SJCRH30 (cell line): ENCODE measurements around the gene BMPER. TPM values are rescaled to one million over a fixed set of nuclear protein-coding genes. Genes with fewer than 3 reads are reported as not detected.

Experiments used
- DNase-seq, 2 experiments: peaks; one replicate each; pipeline ENCODE4 v3.0.0-alpha.2; 2015 to 2020
- H3K27ac ChIP-seq: fragments of 250-450 bp; sonication (Bioruptor Pico); 2 replicates; pipeline ENCODE4 v1.5.1; 2020; ENCODE audit warnings: mild to moderate bottlenecking, moderate library complexity
- H3K27me3 ChIP-seq: fragments of 250-450 bp; sonication (Bioruptor Pico); 2 replicates; pipeline ENCODE4 v1.5.1; 2020; ENCODE audit warnings: mild to moderate bottlenecking, moderate library complexity
- H3K36me3 ChIP-seq: fragments of 250-450 bp; sonication (Bioruptor Pico); 2 replicates; pipeline ENCODE4 v1.5.1; 2020; ENCODE audit warnings: mild to moderate bottlenecking, moderate library complexity
- H3K4me1 ChIP-seq: fragments of 250-450 bp; sonication (Bioruptor Pico); 2 replicates; pipeline ENCODE4 v1.5.1; 2020; ENCODE audit warnings: mild to moderate bottlenecking, moderate library complexity
- H3K4me3 ChIP-seq: fragments of 250-450 bp; sonication (Bioruptor Pico); 2 replicates; pipeline ENCODE4 v1.5.1; 2020; ENCODE audit warnings: mild to moderate bottlenecking, moderate library complexity
- H3K9me3 ChIP-seq: fragments of 250-450 bp; sonication (Bioruptor Pico); replicated peaks from 2 replicates; pipeline ENCODE4 v1.5.1; 2020; ENCODE audit warnings: mild to moderate bottlenecking, moderate library complexity
- total RNA-seq: library from RNA; depleted of rRNA; stranded (reverse); fragments of >200 nt; shearing (Covaris generic); gene quantifications from 2 replicates; pipeline ENCODE4 v1.2.3, GENCODE V29; 2014

The BMPER gene
- total RNA-seq, 1 experiment from 2014 or later = 0.47 TPM

- H3K36me3 ChIP-seq = no peaks in the 10 kb centered on the region
- no peak overlapping the region for H3K4me3 ChIP-seq
- peaks cover 9% of the 10 kb centered on the region; the same call in 1 of the 2 replicates for H3K27me3 ChIP-seq
- no peaks in the 10 kb centered on the region for H3K9me3 ChIP-seq
- no peaks in the 10 kb centered on the region for H3K4me1 ChIP-seq
- no peak overlapping the region for H3K27ac ChIP-seq
- no peak for DNase-seq
These were observed 279.1 kb downstream of the BMPER start for GRCh38 chr7:34184466-34184865.

GRCh38 chr7:34187798-34188307, 282.5 kb downstream of the BMPER start:
- Histone ChIP-seq H3K36me3 (no peaks in the 10 kb centered on the region), H3K4me3 (no peak overlapping the region), H3K4me1 (no peaks in the 10 kb centered on the region), H3K27me3 (peaks cover 3% of the 10 kb centered on the region; the same call in 1 of the 2 replicates), H3K9me3 (no peaks in the 10 kb centered on the region), H3K27ac (no peak overlapping the region)
- DNase-seq = no peak

DNA sequence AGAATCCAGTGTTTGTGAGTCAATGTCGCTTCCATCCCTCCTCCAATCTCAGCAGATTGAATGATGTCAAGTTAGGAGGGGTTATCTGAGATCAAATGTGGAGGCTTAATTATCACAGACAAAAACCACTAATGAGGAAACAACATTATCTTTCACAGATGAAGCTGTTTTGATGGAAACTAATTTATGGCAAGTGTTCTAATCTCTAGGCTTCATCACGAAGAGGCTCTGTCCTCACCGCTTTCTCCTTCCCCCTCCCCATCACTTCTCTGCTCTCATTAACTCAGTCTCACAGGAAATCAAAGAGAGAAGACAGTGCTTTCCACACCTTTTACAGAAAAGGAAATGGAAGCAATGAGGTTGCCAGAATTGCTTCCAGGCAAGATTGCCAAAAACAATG, 283.7 kb downstream of the BMPER start:
- Histone ChIP-seq H3K36me3 (no peaks in the 10 kb centered on the region), H3K4me3 (no peak overlapping the region), H3K27ac (no peak overlapping the region), H3K9me3 (no peaks in the 10 kb centered on the region), H3K4me1 (no peaks in the 10 kb centered on the region), H3K27me3 (peaks cover 3% of the 10 kb centered on the region; the same call in 1 of the 2 replicates)
- DNase-seq = no peak

- DNase-seq = no peak
- no peaks in the 10 kb centered on the region for H3K9me3 ChIP-seq
- H3K4me1 ChIP-seq = no peaks in the 10 kb centered on the region
- no peak overlapping the region for H3K4me3 ChIP-seq
- no peaks in the 10 kb centered on the region for H3K36me3 ChIP-seq
- H3K27ac ChIP-seq = no peak overlapping the region
- H3K27me3 ChIP-seq = peaks cover 3% of the 10 kb centered on the region; the same call in 1 of the 2 replicates
These were observed 285.0 kb downstream of the BMPER start for GRCh38 chr7:34190299-34190698.

GRCh38 chr7:34191162-34191561, 285.8 kb downstream of the BMPER start:
- no peaks in the 10 kb centered on the region for H3K9me3 ChIP-seq
- no peak overlapping the region for H3K27ac ChIP-seq
- H3K27me3 ChIP-seq = 0 out of 2 replicates have a peak, but pooled peaks cover 4% of the 10 kb centered on the region
- no peaks in the 10 kb centered on the region for H3K4me1 ChIP-seq
- no peak for DNase-seq
- no peaks in the 10 kb centered on the region for H3K36me3 ChIP-seq
- no peak overlapping the region for H3K4me3 ChIP-seq

DNA sequence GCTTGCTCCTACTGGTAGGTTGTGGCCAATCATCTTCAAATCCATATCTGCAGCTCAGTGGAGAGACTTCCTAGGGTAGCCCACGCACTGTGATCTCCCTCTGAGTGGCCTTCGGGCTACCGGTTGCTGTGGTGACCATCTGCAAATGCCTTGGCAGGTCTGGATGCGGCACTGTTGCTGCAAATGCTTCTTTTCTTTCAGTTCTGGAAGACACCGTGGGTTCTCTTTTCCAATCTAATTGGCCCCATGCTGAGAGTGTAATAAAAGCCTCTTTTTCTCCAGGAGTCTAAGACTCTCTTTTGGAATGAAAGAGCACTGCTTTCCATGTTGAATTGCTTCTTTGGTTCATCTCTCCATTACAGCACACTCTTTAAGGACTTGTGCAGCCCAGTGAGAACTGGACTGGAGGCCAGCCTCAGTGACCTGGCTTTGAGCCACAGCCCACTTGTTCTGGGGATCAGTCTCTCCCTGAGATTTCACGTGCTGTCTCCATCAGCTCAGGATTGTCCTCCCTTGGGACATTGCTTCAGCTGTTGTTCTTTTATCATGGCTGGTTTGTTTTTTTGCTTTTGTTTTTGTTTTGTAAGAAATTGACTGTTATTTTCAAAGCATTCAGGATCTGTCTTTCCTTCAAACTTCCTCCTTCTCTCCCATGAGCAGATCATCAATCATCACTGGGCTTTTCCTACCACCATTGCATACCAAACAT, 286.6 kb downstream of the BMPER start:
- no peaks in the 10 kb centered on the region for H3K9me3 ChIP-seq
- DNase-seq = no peak
- H3K27ac ChIP-seq = no peak overlapping the region
- H3K36me3 ChIP-seq = no peaks in the 10 kb centered on the region
- no peaks in the 10 kb centered on the region for H3K4me1 ChIP-seq
- H3K4me3 ChIP-seq = no peak overlapping the region
- 0 out of 2 replicates have a peak, but pooled peaks cover 4% of the 10 kb centered on the region for H3K27me3 ChIP-seq

DNA sequence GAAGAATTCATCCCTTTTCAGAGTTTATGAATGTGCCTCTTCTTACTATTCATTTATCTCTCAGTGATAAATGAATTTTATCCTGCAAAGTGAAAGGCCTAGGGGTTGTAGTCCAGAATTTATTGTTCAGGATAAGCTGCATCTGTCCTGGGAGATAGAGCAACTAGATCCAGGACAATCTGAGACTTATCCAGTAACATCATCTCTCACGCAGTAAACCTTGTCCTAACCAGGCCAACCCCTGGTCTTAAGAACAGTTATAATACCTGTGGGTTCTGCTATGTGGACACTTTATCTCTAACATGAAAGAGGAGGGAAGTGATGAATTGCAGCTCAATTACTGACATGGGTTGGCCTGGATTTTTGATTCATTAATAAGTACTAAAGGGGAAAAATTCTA, 287.6 kb downstream of the BMPER start:
- Histone ChIP-seq H3K4me1 (no peaks in the 10 kb centered on the region), H3K27me3 (0 out of 2 replicates have a peak, but pooled peaks cover 4% of the 10 kb centered on the region), H3K9me3 (no peaks in the 10 kb centered on the region), H3K27ac (no peak overlapping the region), H3K4me3 (no peak overlapping the region), H3K36me3 (no peaks in the 10 kb centered on the region)
- no peak for DNase-seq

- no peak overlapping the region for H3K27ac ChIP-seq
- H3K27me3 ChIP-seq = 0 out of 2 replicates have a peak, but pooled peaks cover 4% of the 10 kb centered on the region
- H3K4me3 ChIP-seq = no peak overlapping the region
- no peaks in the 10 kb centered on the region for H3K36me3 ChIP-seq
- H3K9me3 ChIP-seq = no peaks in the 10 kb centered on the region
- H3K4me1 ChIP-seq = no peaks in the 10 kb centered on the region
- no peak for DNase-seq
These were observed 292.9 kb downstream of the BMPER start for GRCh38 chr7:34198231-34198641.
